ENCODE measurements around the gene CSPG5. TPM values are rescaled to one million over a fixed set of nuclear protein-coding genes. Genes with fewer than 3 reads are reported as not detected.

Gene CSPG5
- total RNA-seq, 2 donors from 2014 or later = 0.14 to 0.92 TPM

- Histone ChIP-seq H3K27ac (no peak overlapping the region), H3K27me3 (replicated peaks; ENCODE audit: insufficient read depth) (no peaks in the 10 kb centered on the region)
Measured at GRCh38 chr3:47565734-47566550, 12.7 kb downstream of the CSPG5 start.

GRCh38 chr3:47556351-47556750 is 22.3 kb downstream of the CSPG5 start:
- H3K36me3 ChIP-seq = no peaks in the 10 kb centered on the region
- ATAC-seq (ENCODE audit: insufficient number of reproducible peaks, low FRiP score, low read depth) (no peak), DNase-seq (ENCODE audit: low spot score) (no peak)
- H3K4me1 ChIP-seq (ENCODE audit: control insufficient read depth in 1 of 2, low read depth in 2 of 2) = no peaks in the 10 kb centered on the region
- no peak overlapping the region for H3K4me3 ChIP-seq
- no peaks in the 10 kb centered on the region for H3K27me3 ChIP-seq (replicated peaks; ENCODE audit: insufficient read depth)
- TF ChIP-seq CTCF (IDR thresholded peaks at IDR 0.05) = no peak
- H3K9me3 ChIP-seq = no peaks in the 10 kb centered on the region
- H3K27ac ChIP-seq = no peak overlapping the region

More at GRCh38 chr3:47565734-47566550, 12.7 kb downstream of the CSPG5 start:
- ATAC-seq (ENCODE audit: insufficient number of reproducible peaks, low FRiP score, low read depth) (no peak), DNase-seq (ENCODE audit: low spot score) (no peak)
- no peaks in the 10 kb centered on the region for H3K9me3 ChIP-seq
- H3K4me1 ChIP-seq (ENCODE audit: control insufficient read depth in 1 of 2, low read depth in 2 of 2) = no peaks in the 10 kb centered on the region
- no peaks in the 10 kb centered on the region for H3K36me3 ChIP-seq
- no peak for TF ChIP-seq CTCF (IDR thresholded peaks at IDR 0.05)
- H3K4me3 ChIP-seq = no peak overlapping the region

- ATAC-seq (ENCODE audit: insufficient number of reproducible peaks, low FRiP score, low read depth) (no peak), DNase-seq (ENCODE audit: low spot score) (no peak)
- no peak overlapping the region for H3K27ac ChIP-seq
- TF ChIP-seq CTCF (IDR thresholded peaks at IDR 0.05) = no peak
- no peak overlapping the region for H3K4me3 ChIP-seq
- no peaks in the 10 kb centered on the region for H3K36me3 ChIP-seq
- no peaks in the 10 kb centered on the region for H3K27me3 ChIP-seq (replicated peaks; ENCODE audit: insufficient read depth)
- no peaks in the 10 kb centered on the region for H3K4me1 ChIP-seq (ENCODE audit: control insufficient read depth in 1 of 2, low read depth in 2 of 2)
- H3K9me3 ChIP-seq = no peaks in the 10 kb centered on the region
Measured at GRCh38 chr3:47554335-47554734, 24.3 kb downstream of the CSPG5 start.

GRCh38 chr3:47553407-47553806 is 25.3 kb downstream of the CSPG5 start:
- no peak overlapping the region for H3K4me3 ChIP-seq
- no peaks in the 10 kb centered on the region for H3K27me3 ChIP-seq (replicated peaks; ENCODE audit: insufficient read depth)
- H3K36me3 ChIP-seq = no peaks in the 10 kb centered on the region
- H3K4me1 ChIP-seq (ENCODE audit: control insufficient read depth in 1 of 2, low read depth in 2 of 2) = no peaks in the 10 kb centered on the region
- no peak overlapping the region for H3K27ac ChIP-seq
- no peak for TF ChIP-seq CTCF (IDR thresholded peaks at IDR 0.05)
- no peak for ATAC-seq (ENCODE audit: insufficient number of reproducible peaks, low FRiP score, low read depth)
- no peaks in the 10 kb centered on the region for H3K9me3 ChIP-seq
- no peak for DNase-seq (ENCODE audit: low spot score)

GRCh38 chr3:47542471-47543173 is 36.0 kb downstream of the CSPG5 start:
- H3K27me3 ChIP-seq (replicated peaks; ENCODE audit: insufficient read depth) = no peaks in the 10 kb centered on the region
- no peaks in the 10 kb centered on the region for H3K9me3 ChIP-seq
- peak overlapping the region; percentile 60 for H3K4me3 ChIP-seq
- H3K27ac ChIP-seq = peak overlapping the region; percentile 42 to 58
- ATAC-seq (ENCODE audit: insufficient number of reproducible peaks, low FRiP score, low read depth) (no peak), DNase-seq (ENCODE audit: low spot score) (peak; percentile 41)
- TF ChIP-seq CTCF (IDR thresholded peaks at IDR 0.05) = no peak
- no peaks in the 10 kb centered on the region for H3K36me3 ChIP-seq
- H3K4me1 ChIP-seq (ENCODE audit: control insufficient read depth in 1 of 2, low read depth in 2 of 2) = peaks cover 3 to 17% of the 10 kb centered on the region in 2 donors
